Neuron (in vitro differentiated cells): ENCODE results near the gene HOXB3.

Source experiments
- H2AFZ ChIP-seq: one replicate; pipeline ENCODE4 v1.6.1; 2013; ENCODE audit warnings: low read depth, mild to moderate bottlenecking, inconsistent platforms, low read length, moderate library complexity
- H3K27me3 ChIP-seq: one replicate; pipeline ENCODE4 v1.6.1; 2013; ENCODE audit warnings: low read length; ENCODE audit not compliant: insufficient read depth
- H3K36me3 ChIP-seq: one replicate; pipeline ENCODE4 v1.6.1; 2013; ENCODE audit warnings: low read length; ENCODE audit not compliant: insufficient read depth
- H3K4me1 ChIP-seq: one replicate; pipeline ENCODE4 v1.6.1; 2013; ENCODE audit warnings: low read length; ENCODE audit not compliant: insufficient read depth
- H3K4me3 ChIP-seq: 2 replicates; pipeline ENCODE4 v1.5.1; 2013; ENCODE audit warnings: mild to moderate bottlenecking, low read length, moderate library complexity
- H3K9me3 ChIP-seq: one replicate; pipeline ENCODE4 v1.6.1; 2013; ENCODE audit warnings: low read length

HOXB3 gene

GRCh38 chr17:48595278-48595999 lies 5.4 kb upstream of the HOXB3 start:
- no peaks in the 10 kb centered on the region for H3K9me3 ChIP-seq
- no peaks in the 10 kb centered on the region for H3K4me1 ChIP-seq
- peaks cover 99% of the 10 kb centered on the region for H3K27me3 ChIP-seq
- H2AFZ ChIP-seq: no peak overlapping the region
- H3K4me3 ChIP-seq: no peak overlapping the region
- H3K36me3 ChIP-seq: no peaks in the 10 kb centered on the region

GRCh38 chr17:48594538-48595277 lies 4.7 kb upstream of the HOXB3 start:
- Histone ChIP-seq H3K27me3 (peaks cover 99% of the 10 kb centered on the region), H3K9me3 (no peaks in the 10 kb centered on the region), H3K4me1 (no peaks in the 10 kb centered on the region), H2AFZ (no peak overlapping the region), H3K36me3 (no peaks in the 10 kb centered on the region), H3K4me3 (no peak overlapping the region)

DNA sequence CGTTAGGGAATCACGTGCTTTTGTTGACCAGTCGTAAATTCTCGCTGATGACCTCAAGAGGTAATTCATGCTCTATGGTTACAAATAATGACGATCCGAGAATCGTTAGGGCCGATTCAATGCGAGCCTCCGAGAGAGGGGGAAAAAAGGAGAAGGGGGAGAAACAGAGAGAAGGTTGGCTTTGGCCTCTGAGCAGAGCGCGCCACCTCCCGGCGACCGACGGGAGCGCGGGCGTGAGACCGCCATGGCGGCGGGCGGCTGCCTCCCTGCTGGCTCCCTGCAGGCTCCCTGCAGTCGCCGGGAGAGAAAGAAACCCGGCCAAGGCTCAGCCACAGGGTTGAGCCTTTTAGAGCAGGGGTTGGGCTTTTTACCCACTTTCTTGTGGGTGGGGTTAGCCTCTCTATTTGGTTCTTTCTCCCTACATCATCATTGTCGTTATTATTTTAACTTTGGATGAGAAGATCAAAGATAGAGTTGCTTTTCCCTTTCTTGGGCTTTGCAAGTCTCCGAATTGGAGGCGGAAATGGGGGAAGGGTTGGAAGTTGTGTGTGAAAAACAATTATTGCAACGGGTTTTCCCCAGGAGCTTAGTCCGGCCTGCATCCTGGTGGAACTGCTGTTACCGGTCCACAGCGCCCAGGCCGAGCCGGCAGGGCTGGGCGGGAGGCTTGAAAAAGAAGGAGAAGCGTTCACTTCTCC lies 3.9 kb upstream of the HOXB3 start:
- H3K36me3 ChIP-seq: no peaks in the 10 kb centered on the region
- no peaks in the 10 kb centered on the region for H3K9me3 ChIP-seq
- H3K27me3 ChIP-seq: peaks cover 99% of the 10 kb centered on the region
- H3K4me3 ChIP-seq: no peak overlapping the region
- no peaks in the 10 kb centered on the region for H3K4me1 ChIP-seq
- no peak overlapping the region for H2AFZ ChIP-seq

GRCh38 chr17:48593126-48593829 lies 3.2 kb upstream of the HOXB3 start, which contains the start of gene HOXB5:
HOXB5 (minus strand) TSS chr17:48593779; CDS start chr17:48593682, 97 bp downstream.
- Histone ChIP-seq H3K9me3 (no peaks in the 10 kb centered on the region), H3K27me3 (peaks cover 99% of the 10 kb centered on the region), H3K36me3 (no peaks in the 10 kb centered on the region), H3K4me3 (no peak within 1 kb of the TSS), H2AFZ (no peak within 1 kb of the TSS), H3K4me1 (no peaks in the 10 kb centered on the region)

- Histone ChIP-seq H3K36me3 (no peaks in the 10 kb centered on the region), H3K4me3 (no peak overlapping the region), H3K9me3 (no peaks in the 10 kb centered on the region), H2AFZ (no peak overlapping the region), H3K27me3 (peaks cover 99% of the 10 kb centered on the region), H3K4me1 (no peaks in the 10 kb centered on the region)
Measured at GRCh38 chr17:48592577-48592976, 2.5 kb upstream of the HOXB3 start.

DNA sequence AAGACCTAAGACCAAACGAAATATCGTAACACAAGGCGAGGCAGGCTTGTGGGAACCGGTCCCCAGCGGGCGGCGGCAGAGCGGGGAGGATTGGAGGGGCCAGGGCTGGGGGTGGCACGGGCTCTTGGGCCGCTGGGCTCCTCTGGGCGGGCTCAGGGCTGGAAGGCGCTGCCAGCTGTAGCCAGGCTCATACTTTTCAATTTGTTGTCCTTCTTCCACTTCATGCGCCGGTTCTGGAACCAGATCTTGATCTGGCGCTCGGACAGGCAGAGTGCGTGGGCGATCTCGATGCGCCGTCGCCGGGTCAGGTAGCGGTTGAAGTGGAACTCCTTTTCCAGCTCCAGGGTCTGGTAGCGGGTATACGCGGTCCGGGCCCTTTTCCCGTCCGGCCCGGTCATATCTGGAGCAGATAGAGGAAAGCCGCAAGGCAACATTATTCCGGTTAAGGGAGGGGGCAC lies 2.0 kb upstream of the HOXB3 start:
- Histone ChIP-seq H3K4me1 (no peaks in the 10 kb centered on the region), H3K4me3 (no peak overlapping the region), H2AFZ (no peak overlapping the region), H3K36me3 (no peaks in the 10 kb centered on the region), H3K27me3 (peaks cover 99% of the 10 kb centered on the region), H3K9me3 (no peaks in the 10 kb centered on the region)

GRCh38 chr17:48591255-48592056 lies 1.4 kb upstream of the HOXB3 start:
- Histone ChIP-seq H3K4me3 (no peak overlapping the region), H2AFZ (no peak overlapping the region), H3K9me3 (no peaks in the 10 kb centered on the region), H3K4me1 (no peaks in the 10 kb centered on the region), H3K36me3 (no peaks in the 10 kb centered on the region), H3K27me3 (peaks cover 99% of the 10 kb centered on the region)

GRCh38 chr17:48590607-48591161 lies 643 bp upstream of the HOXB3 start:
- Histone ChIP-seq H3K4me3 (no peak overlapping the region), H3K27me3 (peaks cover 99% of the 10 kb centered on the region)

DNA sequence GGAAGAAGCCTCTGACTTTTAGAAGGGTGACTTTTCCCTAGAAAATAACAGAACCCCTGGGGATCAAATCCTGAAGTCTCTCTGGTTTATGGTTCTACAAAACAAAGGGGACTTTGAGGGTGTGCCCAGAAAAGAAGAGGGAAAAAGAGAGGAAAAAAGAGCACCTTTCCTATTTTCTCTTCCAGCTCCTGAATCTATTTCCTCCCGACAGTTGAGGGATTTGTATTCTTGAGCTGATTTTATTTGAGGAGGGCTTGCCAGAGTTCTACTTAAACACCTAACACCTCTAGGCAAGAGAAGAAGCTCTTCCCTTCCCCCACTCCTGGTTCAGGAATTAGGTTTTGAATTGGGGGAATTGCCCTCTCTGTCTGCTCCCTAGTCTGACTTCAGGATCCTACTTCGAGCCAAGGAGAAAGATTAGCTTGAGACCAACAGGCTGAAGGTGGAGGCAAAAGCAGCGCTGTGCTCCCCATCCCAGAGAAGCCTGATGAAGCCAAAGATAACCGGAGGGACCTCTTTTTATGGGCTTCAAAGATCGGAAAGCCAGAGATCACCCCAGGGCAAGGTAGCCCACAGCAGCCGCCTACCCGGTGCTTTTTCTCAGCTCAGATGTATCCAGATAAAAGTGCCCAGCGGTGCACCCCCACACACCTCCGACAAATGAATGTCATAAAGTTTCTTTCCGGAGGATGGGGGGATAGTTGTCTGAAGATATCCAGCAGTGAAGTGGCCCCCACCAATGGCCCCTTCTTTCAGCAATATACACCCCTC lies 796 bp downstream of the HOXB3 start:
- H2AFZ ChIP-seq: no peak overlapping the region
- H3K27me3 ChIP-seq: peaks cover 98% of the 10 kb centered on the region
- no peaks in the 10 kb centered on the region for H3K9me3 ChIP-seq
- peaks cover 6% of the 10 kb centered on the region for H3K4me1 ChIP-seq
- no peaks in the 10 kb centered on the region for H3K36me3 ChIP-seq
- H3K4me3 ChIP-seq: no peak overlapping the region

More at GRCh38 chr17:48590607-48591161, 643 bp upstream of the HOXB3 start:
- Histone ChIP-seq H3K36me3 (no peaks in the 10 kb centered on the region), H3K9me3 (no peaks in the 10 kb centered on the region), H2AFZ (no peak overlapping the region), H3K4me1 (peaks cover 5% of the 10 kb centered on the region)

DNA sequence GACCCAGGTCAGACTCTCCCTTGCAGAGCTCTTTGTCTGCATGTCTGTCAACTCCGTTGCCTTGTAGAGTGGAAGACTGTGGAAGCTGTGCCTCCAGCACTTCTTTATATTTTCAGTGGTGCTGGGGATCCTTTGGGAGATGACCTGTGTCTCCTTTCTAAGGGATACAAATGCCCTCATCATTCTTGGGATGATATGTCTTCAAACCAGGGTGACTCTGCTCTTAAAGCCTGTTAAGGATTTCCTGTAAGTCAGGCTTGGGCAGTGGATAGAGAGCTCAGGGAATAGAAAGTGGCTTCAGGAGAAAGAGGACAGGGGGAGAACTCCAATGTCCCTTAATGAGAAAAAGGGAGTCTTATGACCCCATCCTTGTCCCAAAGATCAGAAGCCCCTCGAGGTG lies 1.5 kb downstream of the HOXB3 start:
- H2AFZ ChIP-seq: no peak overlapping the region
- H3K4me3 ChIP-seq: no peak overlapping the region
- peaks cover 6% of the 10 kb centered on the region for H3K4me1 ChIP-seq
- H3K9me3 ChIP-seq: no peaks in the 10 kb centered on the region
- H3K36me3 ChIP-seq: no peaks in the 10 kb centered on the region
- H3K27me3 ChIP-seq: peaks cover 98% of the 10 kb centered on the region

DNA sequence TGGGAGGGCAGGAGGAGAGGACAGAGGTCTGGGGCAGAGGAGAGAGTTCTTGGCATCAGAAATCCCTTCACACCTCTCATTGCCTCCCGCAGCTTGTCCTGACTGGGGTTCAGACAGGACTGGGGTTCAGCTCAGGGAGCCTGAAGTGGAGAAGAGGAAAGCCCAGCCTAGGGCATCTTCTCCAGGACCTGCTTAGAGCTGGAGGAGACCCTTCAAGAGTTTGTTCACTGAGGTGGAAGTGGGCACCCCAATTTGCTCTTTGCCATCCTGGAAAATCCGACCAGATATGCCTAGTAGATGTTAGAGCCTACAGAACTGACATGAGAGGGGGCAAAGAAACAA lies 2.0 kb downstream of the HOXB3 start:
- Histone ChIP-seq H3K27me3 (peaks cover 98% of the 10 kb centered on the region), H3K4me3 (no peak overlapping the region), H3K36me3 (no peaks in the 10 kb centered on the region), H2AFZ (no peak overlapping the region), H3K9me3 (peaks cover 2% of the 10 kb centered on the region), H3K4me1 (peaks cover 6% of the 10 kb centered on the region)
